K562 (cell line): ENCODE results near the gene IP6K3. TPM values are rescaled to one million over a fixed set of nuclear protein-coding genes. Genes with fewer than 3 reads are reported as not detected.

Experiments
- MBD2 ChIP-seq: sonication (generic); IDR thresholded peaks from 2 replicates; pipeline ENCODE4 v1.6.1; 2016; ENCODE audit warnings: low read depth, borderline replicate concordance
- POLR2AphosphoS2 ChIP-seq: IDR thresholded peaks from 2 replicates; pipeline ENCODE4 v1.6.1; 2012; ENCODE audit warnings: low read length, improper control_type of control experiment
- SMAD2 ChIP-seq: fragments of 150-350 bp; IDR thresholded peaks from 2 replicates; pipeline ENCODE4 v1.6.1; 2014; ENCODE audit warnings: low read depth, mild to moderate bottlenecking, low read length
- WHSC1 ChIP-seq: IDR thresholded peaks from one replicate; pipeline ENCODE4 v1.6.1; 2012; ENCODE audit warnings: low read length, control low read depth, inconsistent platforms
- ZNF184 ChIP-seq: sonication (generic); formaldehyde crosslinking; IDR thresholded peaks from 2 replicates; pipeline ENCODE4 v1.5.0; 2020; ENCODE audit warnings: missing genetic modification reagents
- ZNF316 ChIP-seq: fragments of 450-650 bp; IDR thresholded peaks from 2 replicates; pipeline ENCODE4 v1.6.1; 2016
- polyA plus RNA-seq, 8 experiments: library from polyadenylated mRNA; depleted of rRNA in 4 of 8; stranded (reverse) in 5 of 8; unstranded in 3 of 8; fragments of >200 nt; fragmentation: Nextera tagmentation in 2 of 8; fragmentation: Illumina TruSeq in 1 of 8; extraction: Ambion mirVana in 2 of 8; extraction: Trizol in 1 of 8; gene quantifications; 2 replicates each; pipeline versions ENCODE4 v1.2.1 to v1.2.3, GENCODE V29; 2011 to 2014; ENCODE audit warnings: inconsistent platforms in 1 of 8, missing spikeins in 1 of 8
- total RNA-seq, 7 experiments: library from RNA; depleted of rRNA in 6 of 7; stranded (reverse); fragments of >200 nt in 6 of 7; fragmentation: Illumina TruSeq in 2 of 7; extraction: Trizol in 2 of 7; gene quantifications; 2 replicates each; pipeline versions ENCODE4 v1.2.1 to v1.2.3, GENCODE V29; 2011 to 2021; ENCODE audit warnings: low replicate concordance in 1 of 7
- TF ChIP-seq, protein P1 (sequence below): fragments of 200-600 bp; sonication (generic); IDR thresholded peaks from one replicate; pipeline ENCODE4 v1.6.1; 2012; ENCODE audit warnings: mild to moderate bottlenecking, low read depth, low read length, inconsistent platforms
- TF ChIP-seq, protein P2 (sequence below): IDR thresholded peaks from 3 replicates; pipeline ENCODE4 v1.6.1; 2011; ENCODE audit warnings: borderline replicate concordance, mild to moderate bottlenecking, moderate library complexity; ENCODE audit not compliant: insufficient read length; ENCODE audit errors: extremely low read depth
- TF ChIP-seq, protein P3 (sequence below): IDR thresholded peaks from 2 replicates; pipeline ENCODE4 v1.6.1; 2011; ENCODE audit warnings: borderline replicate concordance, low read depth, mild to moderate bottlenecking, moderate library complexity, low read length; ENCODE audit not compliant: insufficient read depth, poor library complexity, severe bottlenecking

Gene IP6K3
- total and polyA plus RNA-seq, 9 of the 15 experiments (the other 6 are each of a cell fraction or from before 2014, with no cell fraction given) = not detected

DNA sequence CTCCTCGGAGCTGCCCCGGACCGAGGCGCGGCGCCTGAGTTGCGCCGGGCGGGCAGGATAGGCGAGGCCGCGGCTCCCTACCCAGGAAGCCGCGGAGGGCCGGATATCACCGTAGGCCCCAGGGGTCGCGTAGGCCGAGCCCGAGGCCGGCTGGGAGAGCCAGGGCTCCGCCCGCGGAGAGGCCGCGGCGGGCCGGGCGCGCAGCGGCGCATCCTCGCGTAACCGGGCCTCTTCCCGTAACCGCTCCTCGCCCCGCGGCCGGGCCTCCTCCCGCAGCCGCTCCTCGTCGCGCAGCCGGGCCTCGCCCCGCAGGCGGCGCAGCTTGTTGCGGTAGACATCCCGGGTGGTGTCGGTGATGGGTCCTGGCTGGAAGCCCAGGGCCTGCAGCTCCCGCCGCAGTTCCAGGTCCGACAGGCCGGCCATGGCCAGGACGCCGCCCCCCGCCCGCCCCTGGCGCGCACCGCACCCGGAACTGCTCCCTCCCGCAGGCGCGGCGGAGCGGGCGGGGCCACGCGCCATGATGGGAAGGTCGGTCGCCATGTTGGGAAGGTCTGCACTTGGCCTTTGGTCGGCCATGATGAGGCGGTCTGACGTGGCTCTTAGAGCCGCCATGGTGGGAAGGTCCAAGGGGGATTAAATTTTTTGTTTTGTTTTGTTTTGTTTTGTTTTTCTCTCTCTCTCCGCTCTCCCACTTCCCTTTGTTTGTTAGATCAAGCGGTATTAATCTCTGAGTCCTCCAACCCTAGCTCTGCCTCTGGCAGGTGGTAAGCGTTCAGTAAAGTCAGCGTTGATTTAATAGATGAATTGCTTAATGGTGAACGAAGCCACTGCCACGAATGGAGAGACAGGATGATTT, 42.2 kb upstream of the IP6K3 start, which contains the start of gene LEMD2 (continued):
- TF ChIP-seq, protein P1, sequence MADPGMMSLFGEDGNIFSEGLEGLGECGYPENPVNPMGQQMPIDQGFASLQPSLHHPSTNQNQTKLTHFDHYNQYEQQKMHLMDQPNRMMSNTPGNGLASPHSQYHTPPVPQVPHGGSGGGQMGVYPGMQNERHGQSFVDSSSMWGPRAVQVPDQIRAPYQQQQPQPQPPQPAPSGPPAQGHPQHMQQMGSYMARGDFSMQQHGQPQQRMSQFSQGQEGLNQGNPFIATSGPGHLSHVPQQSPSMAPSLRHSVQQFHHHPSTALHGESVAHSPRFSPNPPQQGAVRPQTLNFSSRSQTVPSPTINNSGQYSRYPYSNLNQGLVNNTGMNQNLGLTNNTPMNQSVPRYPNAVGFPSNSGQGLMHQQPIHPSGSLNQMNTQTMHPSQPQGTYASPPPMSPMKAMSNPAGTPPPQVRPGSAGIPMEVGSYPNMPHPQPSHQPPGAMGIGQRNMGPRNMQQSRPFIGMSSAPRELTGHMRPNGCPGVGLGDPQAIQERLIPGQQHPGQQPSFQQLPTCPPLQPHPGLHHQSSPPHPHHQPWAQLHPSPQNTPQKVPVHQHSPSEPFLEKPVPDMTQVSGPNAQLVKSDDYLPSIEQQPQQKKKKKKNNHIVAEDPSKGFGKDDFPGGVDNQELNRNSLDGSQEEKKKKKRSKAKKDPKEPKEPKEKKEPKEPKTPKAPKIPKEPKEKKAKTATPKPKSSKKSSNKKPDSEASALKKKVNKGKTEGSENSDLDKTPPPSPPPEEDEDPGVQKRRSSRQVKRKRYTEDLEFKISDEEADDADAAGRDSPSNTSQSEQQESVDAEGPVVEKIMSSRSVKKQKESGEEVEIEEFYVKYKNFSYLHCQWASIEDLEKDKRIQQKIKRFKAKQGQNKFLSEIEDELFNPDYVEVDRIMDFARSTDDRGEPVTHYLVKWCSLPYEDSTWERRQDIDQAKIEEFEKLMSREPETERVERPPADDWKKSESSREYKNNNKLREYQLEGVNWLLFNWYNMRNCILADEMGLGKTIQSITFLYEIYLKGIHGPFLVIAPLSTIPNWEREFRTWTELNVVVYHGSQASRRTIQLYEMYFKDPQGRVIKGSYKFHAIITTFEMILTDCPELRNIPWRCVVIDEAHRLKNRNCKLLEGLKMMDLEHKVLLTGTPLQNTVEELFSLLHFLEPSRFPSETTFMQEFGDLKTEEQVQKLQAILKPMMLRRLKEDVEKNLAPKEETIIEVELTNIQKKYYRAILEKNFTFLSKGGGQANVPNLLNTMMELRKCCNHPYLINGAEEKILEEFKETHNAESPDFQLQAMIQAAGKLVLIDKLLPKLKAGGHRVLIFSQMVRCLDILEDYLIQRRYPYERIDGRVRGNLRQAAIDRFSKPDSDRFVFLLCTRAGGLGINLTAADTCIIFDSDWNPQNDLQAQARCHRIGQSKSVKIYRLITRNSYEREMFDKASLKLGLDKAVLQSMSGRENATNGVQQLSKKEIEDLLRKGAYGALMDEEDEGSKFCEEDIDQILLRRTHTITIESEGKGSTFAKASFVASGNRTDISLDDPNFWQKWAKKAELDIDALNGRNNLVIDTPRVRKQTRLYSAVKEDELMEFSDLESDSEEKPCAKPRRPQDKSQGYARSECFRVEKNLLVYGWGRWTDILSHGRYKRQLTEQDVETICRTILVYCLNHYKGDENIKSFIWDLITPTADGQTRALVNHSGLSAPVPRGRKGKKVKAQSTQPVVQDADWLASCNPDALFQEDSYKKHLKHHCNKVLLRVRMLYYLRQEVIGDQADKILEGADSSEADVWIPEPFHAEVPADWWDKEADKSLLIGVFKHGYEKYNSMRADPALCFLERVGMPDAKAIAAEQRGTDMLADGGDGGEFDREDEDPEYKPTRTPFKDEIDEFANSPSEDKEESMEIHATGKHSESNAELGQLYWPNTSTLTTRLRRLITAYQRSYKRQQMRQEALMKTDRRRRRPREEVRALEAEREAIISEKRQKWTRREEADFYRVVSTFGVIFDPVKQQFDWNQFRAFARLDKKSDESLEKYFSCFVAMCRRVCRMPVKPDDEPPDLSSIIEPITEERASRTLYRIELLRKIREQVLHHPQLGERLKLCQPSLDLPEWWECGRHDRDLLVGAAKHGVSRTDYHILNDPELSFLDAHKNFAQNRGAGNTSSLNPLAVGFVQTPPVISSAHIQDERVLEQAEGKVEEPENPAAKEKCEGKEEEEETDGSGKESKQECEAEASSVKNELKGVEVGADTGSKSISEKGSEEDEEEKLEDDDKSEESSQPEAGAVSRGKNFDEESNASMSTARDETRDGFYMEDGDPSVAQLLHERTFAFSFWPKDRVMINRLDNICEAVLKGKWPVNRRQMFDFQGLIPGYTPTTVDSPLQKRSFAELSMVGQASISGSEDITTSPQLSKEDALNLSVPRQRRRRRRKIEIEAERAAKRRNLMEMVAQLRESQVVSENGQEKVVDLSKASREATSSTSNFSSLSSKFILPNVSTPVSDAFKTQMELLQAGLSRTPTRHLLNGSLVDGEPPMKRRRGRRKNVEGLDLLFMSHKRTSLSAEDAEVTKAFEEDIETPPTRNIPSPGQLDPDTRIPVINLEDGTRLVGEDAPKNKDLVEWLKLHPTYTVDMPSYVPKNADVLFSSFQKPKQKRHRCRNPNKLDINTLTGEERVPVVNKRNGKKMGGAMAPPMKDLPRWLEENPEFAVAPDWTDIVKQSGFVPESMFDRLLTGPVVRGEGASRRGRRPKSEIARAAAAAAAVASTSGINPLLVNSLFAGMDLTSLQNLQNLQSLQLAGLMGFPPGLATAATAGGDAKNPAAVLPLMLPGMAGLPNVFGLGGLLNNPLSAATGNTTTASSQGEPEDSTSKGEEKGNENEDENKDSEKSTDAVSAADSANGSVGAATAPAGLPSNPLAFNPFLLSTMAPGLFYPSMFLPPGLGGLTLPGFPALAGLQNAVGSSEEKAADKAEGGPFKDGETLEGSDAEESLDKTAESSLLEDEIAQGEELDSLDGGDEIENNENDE = no peak
- TF ChIP-seq MBD2 (peak; percentile 49; the same call in 1 of the 2 replicates), WHSC1 (no peak), SMAD2 (no peak), ZNF184 (CRISPR knock-in tag) (no peak), POLR2AphosphoS2 (no peak), ZNF316 (peak; percentile 63)
- TF ChIP-seq, protein P2, sequence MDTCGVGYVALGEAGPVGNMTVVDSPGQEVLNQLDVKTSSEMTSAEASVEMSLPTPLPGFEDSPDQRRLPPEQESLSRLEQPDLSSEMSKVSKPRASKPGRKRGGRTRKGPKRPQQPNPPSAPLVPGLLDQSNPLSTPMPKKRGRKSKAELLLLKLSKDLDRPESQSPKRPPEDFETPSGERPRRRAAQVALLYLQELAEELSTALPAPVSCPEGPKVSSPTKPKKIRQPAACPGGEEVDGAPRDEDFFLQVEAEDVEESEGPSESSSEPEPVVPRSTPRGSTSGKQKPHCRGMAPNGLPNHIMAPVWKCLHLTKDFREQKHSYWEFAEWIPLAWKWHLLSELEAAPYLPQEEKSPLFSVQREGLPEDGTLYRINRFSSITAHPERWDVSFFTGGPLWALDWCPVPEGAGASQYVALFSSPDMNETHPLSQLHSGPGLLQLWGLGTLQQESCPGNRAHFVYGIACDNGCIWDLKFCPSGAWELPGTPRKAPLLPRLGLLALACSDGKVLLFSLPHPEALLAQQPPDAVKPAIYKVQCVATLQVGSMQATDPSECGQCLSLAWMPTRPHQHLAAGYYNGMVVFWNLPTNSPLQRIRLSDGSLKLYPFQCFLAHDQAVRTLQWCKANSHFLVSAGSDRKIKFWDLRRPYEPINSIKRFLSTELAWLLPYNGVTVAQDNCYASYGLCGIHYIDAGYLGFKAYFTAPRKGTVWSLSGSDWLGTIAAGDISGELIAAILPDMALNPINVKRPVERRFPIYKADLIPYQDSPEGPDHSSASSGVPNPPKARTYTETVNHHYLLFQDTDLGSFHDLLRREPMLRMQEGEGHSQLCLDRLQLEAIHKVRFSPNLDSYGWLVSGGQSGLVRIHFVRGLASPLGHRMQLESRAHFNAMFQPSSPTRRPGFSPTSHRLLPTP = no peak
- TF ChIP-seq, protein P3, sequence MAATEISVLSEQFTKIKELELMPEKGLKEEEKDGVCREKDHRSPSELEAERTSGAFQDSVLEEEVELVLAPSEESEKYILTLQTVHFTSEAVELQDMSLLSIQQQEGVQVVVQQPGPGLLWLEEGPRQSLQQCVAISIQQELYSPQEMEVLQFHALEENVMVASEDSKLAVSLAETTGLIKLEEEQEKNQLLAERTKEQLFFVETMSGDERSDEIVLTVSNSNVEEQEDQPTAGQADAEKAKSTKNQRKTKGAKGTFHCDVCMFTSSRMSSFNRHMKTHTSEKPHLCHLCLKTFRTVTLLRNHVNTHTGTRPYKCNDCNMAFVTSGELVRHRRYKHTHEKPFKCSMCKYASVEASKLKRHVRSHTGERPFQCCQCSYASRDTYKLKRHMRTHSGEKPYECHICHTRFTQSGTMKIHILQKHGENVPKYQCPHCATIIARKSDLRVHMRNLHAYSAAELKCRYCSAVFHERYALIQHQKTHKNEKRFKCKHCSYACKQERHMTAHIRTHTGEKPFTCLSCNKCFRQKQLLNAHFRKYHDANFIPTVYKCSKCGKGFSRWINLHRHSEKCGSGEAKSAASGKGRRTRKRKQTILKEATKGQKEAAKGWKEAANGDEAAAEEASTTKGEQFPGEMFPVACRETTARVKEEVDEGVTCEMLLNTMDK = peak; percentile 2
